SK-N-MC (cell line): Measurements from ENCODE around the gene SSPN.

Experiments used
- EZH2 ChIP-seq: fragments of 200-600 bp; sonication (generic); IDR thresholded peaks from one replicate; pipeline ENCODE4 v1.6.1; 2017; ENCODE audit warnings: antibody characterized with exemption
- FOXP2 ChIP-seq: optimal IDR thresholded peaks from 2 replicates; pipeline ENCODE3; 2011; ENCODE audit warnings: mild to moderate bottlenecking, moderate library complexity; ENCODE audit not compliant: insufficient read depth; ENCODE audit errors: extremely low read length, control extremely low read depth
- POLR2AphosphoS5 ChIP-seq: IDR thresholded peaks from 2 replicates; pipeline ENCODE4 v1.6.1; 2012; ENCODE audit warnings: mild to moderate bottlenecking, low read depth, low read length, borderline replicate concordance

GRCh38 chr12:26192142-26192541, 3.2 kb upstream of the SSPN start:
- TF ChIP-seq FOXP2 (no peak), EZH2 (no peak), POLR2AphosphoS5 (no peak)
